ENCODE measurements around the gene RGS10. TPM values are rescaled to one million over a fixed set of nuclear protein-coding genes. Genes with fewer than 3 reads are reported as not detected.
"Not testable (repeated sequence)": the region's sequence is repeated elsewhere in the genome, so short reads cannot be mapped to it uniquely, and the experiment has no call there.

The RGS10 gene, protein sequence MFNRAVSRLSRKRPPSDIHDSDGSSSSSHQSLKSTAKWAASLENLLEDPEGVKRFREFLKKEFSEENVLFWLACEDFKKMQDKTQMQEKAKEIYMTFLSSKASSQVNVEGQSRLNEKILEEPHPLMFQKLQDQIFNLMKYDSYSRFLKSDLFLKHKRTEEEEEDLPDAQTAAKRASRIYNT
- 10 to 100 TPM; 85.2 to 87.7 TPM for total RNA-seq

DNA sequence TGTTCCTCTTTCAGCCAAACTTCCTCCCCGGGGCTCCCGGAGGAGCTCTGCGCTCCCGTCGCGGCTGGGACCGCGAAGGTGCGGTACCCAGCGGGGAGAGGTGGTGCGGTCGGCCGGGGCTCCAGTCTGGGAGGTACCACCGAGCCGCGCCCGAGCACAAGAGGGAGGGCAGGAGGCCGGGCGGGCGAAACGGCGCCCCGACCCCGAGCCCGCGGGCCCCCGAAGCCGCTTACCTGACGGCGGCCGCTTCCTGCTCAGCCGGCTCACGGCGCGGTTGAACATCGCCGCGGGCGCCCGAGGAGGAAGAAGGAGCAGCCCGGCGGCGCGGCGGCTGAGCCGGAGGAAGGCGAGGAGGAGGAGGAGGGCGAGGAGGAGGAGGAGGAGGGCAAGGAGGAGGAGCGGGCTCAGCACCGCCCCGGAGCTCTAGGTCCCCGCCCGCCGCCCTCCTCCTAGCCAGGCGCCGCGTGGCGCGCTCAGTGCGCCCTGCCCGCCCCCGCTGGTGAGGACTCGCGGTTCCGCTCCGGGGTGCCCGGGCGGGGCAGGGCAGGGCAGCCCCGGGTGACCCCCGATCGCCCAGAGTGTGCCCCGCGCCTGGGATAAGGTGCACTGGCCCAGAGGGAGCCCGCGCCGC, at the start of gene RGS10:
Gene RGS10, minus strand, starts transcription at position 363 of the 631 bp plus-strand sequence. Its CDS starts 81 bp downstream, at position 282.
- peak within 1 kb of the TSS; percentile 89 for H3K27ac Mint-ChIP-seq
- H3K9me3 Mint-ChIP-seq, result no peaks in the 10 kb centered on the region
- H3K36me3 Mint-ChIP-seq (ENCODE audit: low read depth), result peaks cover 28% of the 10 kb centered on the region

DNA sequence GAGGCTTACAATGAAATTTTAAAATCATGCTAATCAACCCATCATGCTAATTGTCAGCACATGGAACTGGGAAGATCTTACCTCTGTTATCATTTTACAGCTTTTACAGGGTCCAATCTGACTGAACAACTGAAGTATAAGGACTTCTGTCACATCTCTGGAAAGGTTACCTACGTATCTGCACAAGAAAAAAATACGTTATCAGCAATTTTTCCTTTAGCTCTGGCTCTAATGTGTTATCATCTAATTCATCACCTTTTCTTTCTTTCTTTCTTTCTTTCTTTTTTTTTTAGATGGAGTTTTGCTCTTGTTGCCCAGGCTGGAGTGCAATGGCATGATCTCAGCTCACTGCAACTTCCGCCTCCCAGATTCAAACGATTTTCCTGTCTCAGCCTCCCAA, 45.6 kb upstream of the RGS10 start:
- Mint-ChIP-seq H3K27me3 (no peaks in the 10 kb centered on the region), H3K4me3 (no peak overlapping the region), H3K4me1 (peaks cover 20% of the 10 kb centered on the region), H3K36me3 (ENCODE audit: low read depth) (peaks cover 46% of the 10 kb centered on the region), H3K9me3 (no peaks in the 10 kb centered on the region), H3K27ac (no peak overlapping the region)
- no peak for ATAC-seq (replicated peaks)

More for the DNA sequence above, at the start of gene RGS10:
- peaks cover 44% of the 10 kb centered on the region for H3K4me1 Mint-ChIP-seq
- H3K4me3 Mint-ChIP-seq, result peak within 1 kb of the TSS; percentile 92
- peak; percentile 84 for ATAC-seq (replicated peaks)
- H3K27me3 Mint-ChIP-seq, result no peaks in the 10 kb centered on the region

DNA sequence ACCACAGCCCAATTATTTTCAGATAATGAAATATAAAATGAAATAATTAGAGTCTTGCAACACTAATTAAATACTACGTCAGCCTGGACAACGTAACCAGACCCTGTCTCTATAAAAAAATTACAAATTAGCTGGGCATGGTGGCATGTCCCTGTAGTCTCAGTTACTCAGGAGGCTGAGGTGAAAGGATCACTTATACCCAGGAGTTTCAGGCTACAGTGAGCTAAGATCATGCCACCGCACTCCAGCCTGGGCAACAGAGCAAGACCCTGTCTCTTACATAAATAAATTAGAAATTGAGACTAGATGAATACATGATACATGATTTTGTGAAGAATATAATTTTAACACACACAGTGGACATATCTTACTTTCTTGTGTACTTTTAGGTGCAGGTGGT, 35.8 kb upstream of the RGS10 start:
- Mint-ChIP-seq H3K9me3 (no peaks in the 10 kb centered on the region), H3K27me3 (no peaks in the 10 kb centered on the region), H3K4me3 (no peak overlapping the region), H3K4me1 (peaks cover 17% of the 10 kb centered on the region), H3K36me3 (ENCODE audit: low read depth) (peaks cover 93% of the 10 kb centered on the region), H3K27ac (no peak overlapping the region)
- ATAC-seq (replicated peaks), result no peak

DNA sequence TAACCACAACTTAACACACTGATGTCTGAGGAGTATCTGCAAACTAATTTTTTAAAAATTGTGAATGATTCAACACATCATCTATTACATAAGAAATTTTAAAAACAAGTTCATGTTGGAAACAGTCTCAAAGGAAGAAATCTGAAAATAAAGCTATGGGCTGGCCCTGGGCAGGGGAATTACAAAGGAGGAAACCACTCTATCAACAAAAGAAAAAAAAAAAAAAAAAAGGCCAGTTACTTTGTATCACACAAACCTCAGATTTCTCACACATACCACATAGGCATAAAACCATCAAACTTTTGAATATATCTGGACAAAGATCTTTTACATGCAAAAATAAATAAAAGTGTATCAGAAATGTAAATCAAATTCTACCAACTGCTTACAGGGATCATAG, 33.5 kb upstream of the RGS10 start:
- peak overlapping the region; percentile 31 for H3K27ac Mint-ChIP-seq
- ATAC-seq (replicated peaks), result peak; percentile 59
- H3K9me3 Mint-ChIP-seq, result no peaks in the 10 kb centered on the region
- H3K36me3 Mint-ChIP-seq (ENCODE audit: low read depth), result peaks cover 88% of the 10 kb centered on the region
- H3K4me3 Mint-ChIP-seq, result no peak overlapping the region
- no peaks in the 10 kb centered on the region for H3K27me3 Mint-ChIP-seq
- peaks cover 16% of the 10 kb centered on the region for H3K4me1 Mint-ChIP-seq

DNA sequence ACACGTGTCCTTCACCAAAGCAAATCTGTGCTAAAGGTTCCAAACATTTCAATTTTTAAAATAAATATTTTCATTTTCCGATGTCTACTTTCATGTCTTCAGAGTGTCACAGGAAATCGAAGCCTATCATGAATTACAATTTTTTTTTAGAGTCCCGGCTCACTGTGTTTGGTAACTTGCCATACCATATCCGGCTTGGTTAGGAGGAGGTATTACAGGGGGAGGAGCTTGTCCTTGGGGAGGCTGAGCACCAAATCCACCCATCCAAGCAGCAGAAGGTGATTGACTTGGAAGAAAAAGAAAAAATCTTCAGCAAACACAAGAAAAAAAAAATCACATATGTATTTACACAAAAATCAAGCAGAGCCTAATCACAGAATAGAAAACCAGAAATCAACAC, 33.0 kb upstream of the RGS10 start:
- Mint-ChIP-seq H3K27ac (peak overlapping the region; percentile 31), H3K27me3 (no peaks in the 10 kb centered on the region), H3K4me1 (peaks cover 16% of the 10 kb centered on the region), H3K9me3 (no peaks in the 10 kb centered on the region), H3K36me3 (ENCODE audit: low read depth) (peaks cover 86% of the 10 kb centered on the region), H3K4me3 (no peak overlapping the region)
- ATAC-seq (replicated peaks), result peak; percentile 74

DNA sequence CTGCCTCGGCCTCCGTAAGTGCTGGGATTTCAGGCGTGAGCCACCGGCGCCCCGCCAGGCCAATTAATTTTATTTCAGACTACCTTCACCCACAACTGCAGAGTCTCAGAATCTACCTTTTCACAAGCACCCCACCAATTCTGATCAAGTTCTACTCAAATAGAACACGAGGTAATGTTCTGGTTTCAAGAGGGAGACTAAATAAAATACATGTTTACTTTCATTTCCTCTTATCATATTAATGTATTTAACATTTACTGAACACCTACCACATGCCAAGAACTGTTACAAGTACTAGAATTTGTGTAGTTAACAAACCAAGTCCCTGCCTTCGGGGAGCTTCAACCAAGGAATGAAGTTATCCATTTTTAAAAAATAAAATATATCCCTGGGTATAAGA, 25.5 kb upstream of the RGS10 start:
- no peak for ATAC-seq (replicated peaks)
- H3K4me3 Mint-ChIP-seq, result no peak overlapping the region
- no peaks in the 10 kb centered on the region for H3K4me1 Mint-ChIP-seq
- H3K27ac Mint-ChIP-seq, result no peak overlapping the region
- no peaks in the 10 kb centered on the region for H3K9me3 Mint-ChIP-seq
- no peaks in the 10 kb centered on the region for H3K27me3 Mint-ChIP-seq
- peaks cover 15% of the 10 kb centered on the region for H3K36me3 Mint-ChIP-seq (ENCODE audit: low read depth)

DNA sequence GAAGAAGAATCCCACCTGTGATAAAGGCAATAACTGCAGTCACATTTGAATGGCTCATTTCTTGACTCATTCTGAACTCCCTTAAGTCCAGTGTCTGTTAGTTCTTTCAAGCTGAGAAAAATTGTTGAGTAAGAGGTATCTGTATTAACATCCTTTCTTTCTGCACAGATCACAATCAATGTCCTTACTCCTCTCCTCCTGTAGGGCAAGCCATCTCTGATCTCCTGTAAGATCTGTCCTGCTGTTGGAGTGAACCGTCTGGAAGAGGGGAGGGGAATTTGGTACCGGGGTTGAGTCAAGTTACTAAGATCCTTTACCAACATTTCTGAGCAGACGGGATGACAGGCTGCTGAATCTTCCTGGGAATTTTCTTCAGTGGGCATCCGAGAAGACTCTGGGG, 19.6 kb upstream of the RGS10 start:
- no peaks in the 10 kb centered on the region for H3K9me3 Mint-ChIP-seq
- ATAC-seq (replicated peaks), result no peak
- H3K27me3 Mint-ChIP-seq, result no peaks in the 10 kb centered on the region
- H3K36me3 Mint-ChIP-seq (ENCODE audit: low read depth), result no peaks in the 10 kb centered on the region
- no peaks in the 10 kb centered on the region for H3K4me1 Mint-ChIP-seq
- no peak overlapping the region for H3K4me3 Mint-ChIP-seq
- no peak overlapping the region for H3K27ac Mint-ChIP-seq

DNA sequence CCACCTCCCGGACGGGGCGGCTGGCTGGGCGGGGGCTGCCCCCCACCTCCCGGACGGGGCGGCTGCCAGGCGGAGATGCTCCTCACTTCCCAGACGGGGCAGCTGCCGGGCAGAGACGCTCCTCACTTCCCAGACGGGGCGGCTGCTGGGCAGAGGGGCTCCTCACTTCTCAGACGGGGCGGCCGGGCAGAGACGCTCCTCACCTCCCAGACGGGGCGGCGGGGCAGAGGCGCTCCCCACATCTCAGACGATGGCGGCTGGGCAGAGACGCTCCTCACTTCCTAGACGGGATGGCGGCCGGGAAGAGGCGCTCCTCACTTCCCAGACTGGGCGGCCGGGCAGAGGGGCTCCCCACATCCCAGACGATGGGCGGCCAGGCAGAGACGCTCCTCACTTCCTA, 17.0 kb upstream of the RGS10 start:
- H3K36me3 Mint-ChIP-seq (ENCODE audit: low read depth); H3K27me3 Mint-ChIP-seq: not testable (repeated sequence)

DNA sequence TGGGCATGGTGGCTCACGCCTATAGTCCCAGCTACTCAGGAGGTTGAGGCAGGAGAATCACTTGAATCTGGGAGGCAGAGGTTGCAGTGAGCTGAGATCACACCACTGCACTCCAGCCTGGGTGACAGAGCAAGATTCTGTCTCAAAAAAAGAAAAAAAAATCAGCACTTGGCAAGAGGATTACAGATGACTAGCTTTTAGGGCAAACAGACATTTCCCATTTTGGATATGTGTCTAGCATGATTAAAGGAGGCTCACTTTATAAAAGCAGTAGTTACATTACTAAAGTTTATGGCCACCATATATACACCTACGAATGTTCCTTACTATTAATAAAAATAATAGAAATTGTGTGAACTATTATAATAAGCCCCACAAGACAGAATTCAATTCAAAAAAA, 13.6 kb upstream of the RGS10 start:
- H3K4me1 Mint-ChIP-seq; ATAC-seq (replicated peaks); H3K27ac Mint-ChIP-seq; H3K27me3 Mint-ChIP-seq; H3K9me3 Mint-ChIP-seq; H3K36me3 Mint-ChIP-seq (ENCODE audit: low read depth); H3K4me3 Mint-ChIP-seq: not testable (repeated sequence)

More for the DNA sequence above, 17.0 kb upstream of the RGS10 start:
- not testable (repeated sequence) for H3K4me3 Mint-ChIP-seq; ATAC-seq (replicated peaks); H3K27ac Mint-ChIP-seq; H3K4me1 Mint-ChIP-seq; H3K9me3 Mint-ChIP-seq

DNA sequence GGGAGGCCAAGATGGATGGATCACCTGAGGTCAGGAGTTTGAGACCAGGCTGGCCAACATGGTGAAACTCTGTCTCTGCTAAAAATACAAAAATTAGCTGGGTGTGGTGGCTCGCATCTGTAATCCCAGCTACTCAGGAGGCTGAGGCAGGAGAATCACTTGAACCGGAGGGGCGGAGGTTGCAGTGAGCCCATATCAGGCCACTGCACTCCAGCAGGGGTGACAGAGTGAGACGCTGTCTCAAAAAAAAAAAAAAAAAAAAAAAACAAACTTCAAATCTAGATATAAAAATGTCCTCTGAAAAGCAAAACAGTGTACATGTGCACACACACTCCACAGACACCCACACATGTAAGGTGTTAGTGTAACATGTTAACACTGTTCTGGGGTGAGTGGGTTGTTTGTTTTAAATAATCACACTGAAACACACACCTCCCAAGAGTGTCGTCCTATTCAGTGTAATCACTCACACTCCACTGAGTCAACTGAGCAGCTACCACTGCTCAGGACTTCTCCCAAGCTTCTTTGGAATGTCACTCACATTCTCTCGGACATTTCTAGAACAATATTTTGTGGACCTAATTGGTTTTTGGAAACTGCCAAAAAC, 12.8 kb upstream of the RGS10 start:
- Mint-ChIP-seq H3K27ac (no peak overlapping the region), H3K4me3 (no peak overlapping the region), H3K36me3 (ENCODE audit: low read depth) (no peaks in the 10 kb centered on the region), H3K4me1 (no peaks in the 10 kb centered on the region), H3K9me3 (no peaks in the 10 kb centered on the region), H3K27me3 (no peaks in the 10 kb centered on the region)
- ATAC-seq (replicated peaks), result no peak

DNA sequence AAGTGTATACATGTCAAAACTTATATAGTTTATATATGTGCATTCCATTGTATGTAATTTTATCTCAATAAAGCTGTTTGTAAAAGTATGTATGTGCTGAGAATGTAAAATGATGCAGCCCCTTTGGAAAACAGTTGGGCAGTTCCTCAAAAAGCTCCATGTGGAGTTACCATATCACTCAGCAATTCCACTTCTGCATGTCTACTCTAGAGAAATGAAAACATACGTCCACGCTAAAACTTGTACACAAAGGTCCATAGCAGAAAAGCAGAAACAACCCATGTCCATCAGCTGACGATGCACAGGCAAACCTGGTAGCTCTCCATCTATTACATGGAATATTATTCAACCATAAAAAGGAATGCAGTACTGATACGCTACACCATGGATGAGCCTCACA, 8.3 kb upstream of the RGS10 start:
- H3K36me3 Mint-ChIP-seq (ENCODE audit: low read depth), result no peaks in the 10 kb centered on the region
- no peak overlapping the region for H3K4me3 Mint-ChIP-seq
- no peaks in the 10 kb centered on the region for H3K9me3 Mint-ChIP-seq
- H3K27ac Mint-ChIP-seq, result no peak overlapping the region
- no peak for ATAC-seq (replicated peaks)
- H3K4me1 Mint-ChIP-seq, result no peaks in the 10 kb centered on the region
- H3K27me3 Mint-ChIP-seq, result no peaks in the 10 kb centered on the region

DNA sequence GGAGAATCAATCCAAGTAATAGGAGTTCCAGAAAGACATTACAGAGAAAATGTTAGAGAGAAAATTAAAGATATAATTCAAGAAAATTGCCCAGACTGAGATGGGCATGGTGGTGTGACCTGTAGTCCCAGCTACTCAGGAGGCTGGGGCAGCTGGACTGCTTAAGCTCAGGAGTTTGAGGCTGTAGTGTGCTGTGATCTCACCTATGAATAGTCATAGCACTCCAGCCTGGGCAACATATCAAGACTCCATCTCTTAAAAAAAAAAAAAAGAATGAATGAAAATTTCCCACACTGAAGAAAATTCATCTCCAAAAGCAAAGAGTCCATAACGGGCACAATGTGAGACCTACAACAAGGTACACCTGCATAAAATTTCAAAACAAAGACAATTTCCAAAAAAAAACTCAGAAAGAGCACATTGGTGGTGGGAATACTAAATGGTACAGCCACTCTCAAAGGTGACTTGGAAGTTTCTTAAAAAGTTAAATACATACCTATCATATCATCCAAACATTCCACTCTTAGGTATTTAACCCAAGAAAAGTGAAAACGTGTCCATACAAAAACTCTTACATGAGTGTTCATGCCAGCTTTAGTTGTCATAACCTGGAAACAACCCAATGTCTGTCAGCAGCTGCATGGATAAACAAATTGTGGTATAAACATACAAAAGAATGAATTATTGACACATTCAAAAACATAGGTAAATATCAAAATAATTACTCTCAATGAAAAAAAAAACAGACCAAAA, 6.9 kb upstream of the RGS10 start:
- H3K36me3 Mint-ChIP-seq (ENCODE audit: low read depth), result no peaks in the 10 kb centered on the region
- no peak overlapping the region for H3K27ac Mint-ChIP-seq
- no peaks in the 10 kb centered on the region for H3K9me3 Mint-ChIP-seq
- no peaks in the 10 kb centered on the region for H3K4me1 Mint-ChIP-seq
- H3K27me3 Mint-ChIP-seq, result no peaks in the 10 kb centered on the region
- ATAC-seq (replicated peaks), result no peak
- no peak overlapping the region for H3K4me3 Mint-ChIP-seq

DNA sequence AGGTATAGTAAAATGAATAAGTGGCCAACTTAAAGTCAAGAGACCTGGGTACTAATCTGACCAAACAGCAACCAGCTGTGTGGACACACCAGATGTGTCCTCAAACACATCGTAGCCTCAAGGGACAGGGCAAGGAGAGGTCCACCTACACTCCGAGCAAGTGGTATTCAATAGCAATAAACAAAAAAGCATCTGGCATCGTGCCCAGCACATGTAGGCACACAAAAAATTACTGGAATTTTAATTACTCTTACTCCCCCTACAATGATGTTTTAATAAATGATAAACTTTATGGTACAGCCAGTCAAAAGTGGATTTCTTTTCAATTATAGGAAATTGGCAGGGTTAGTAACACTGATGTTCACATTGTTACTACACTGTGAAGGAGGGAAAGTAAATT, 3.5 kb upstream of the RGS10 start:
- no peak overlapping the region for H3K27ac Mint-ChIP-seq
- no peak for ATAC-seq (replicated peaks)
- peaks cover 11% of the 10 kb centered on the region for H3K4me1 Mint-ChIP-seq
- no peak overlapping the region for H3K4me3 Mint-ChIP-seq
- no peaks in the 10 kb centered on the region for H3K27me3 Mint-ChIP-seq
- H3K36me3 Mint-ChIP-seq (ENCODE audit: low read depth), result peaks cover 10% of the 10 kb centered on the region
- no peaks in the 10 kb centered on the region for H3K9me3 Mint-ChIP-seq

DNA sequence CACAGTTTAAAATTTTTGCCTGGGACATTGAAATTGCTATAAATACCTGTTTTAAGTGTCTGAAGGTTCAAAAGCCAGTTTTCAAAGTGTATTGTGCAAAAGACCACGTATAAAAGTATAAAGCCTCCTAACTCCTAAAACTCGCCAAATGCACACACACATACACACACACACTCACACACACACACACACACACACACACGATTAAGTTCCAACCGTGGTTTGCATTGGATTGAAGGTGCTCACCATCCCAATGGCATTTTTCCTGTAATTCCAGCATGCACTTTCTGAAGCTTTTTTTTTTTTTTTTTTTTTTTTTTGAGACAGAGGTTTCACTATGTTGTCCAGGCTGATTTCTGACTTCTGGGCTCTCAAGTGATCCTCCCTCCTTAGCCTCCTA, 2.8 kb upstream of the RGS10 start:
- Mint-ChIP-seq H3K9me3 (no peaks in the 10 kb centered on the region), H3K4me3 (no peak overlapping the region), H3K27ac (no peak overlapping the region), H3K27me3 (no peaks in the 10 kb centered on the region), H3K36me3 (ENCODE audit: low read depth) (peaks cover 15% of the 10 kb centered on the region), H3K4me1 (peaks cover 18% of the 10 kb centered on the region)
- no peak for ATAC-seq (replicated peaks)

Measured in activated T-helper 17 cell treated with anti-CD3 and anti-CD28 coated beads, Interleukin-2, amount 50 U/mL, for 72 hours (primary cell).